HG02678 (cell line): ENCODE data around the gene CHKB.
A peak's percentile ranks its signal among the peaks of the same experiment; 100 is the strongest.

ENCODE experiments used
- ATAC-seq: cut with Tn5 transposase; IDR thresholded peaks from one replicate; pipeline ENCODE4 v1.9.1; 2021; ENCODE audit warnings: mild to moderate bottlenecking, moderate library complexity; ENCODE audit not compliant: unreplicated experiment

Gene CHKB

GRCh38 chr22:50575426-50575941 lies 7.2 kb downstream of the CHKB start:
- ATAC-seq, result no peak

- ATAC-seq, result no peak
Observed at GRCh38 chr22:50574383-50574755, 8.3 kb downstream of the CHKB start.

GRCh38 chr22:50573491-50574382 lies 8.9 kb downstream of the CHKB start:
- no peak for ATAC-seq

GRCh38 chr22:50572965-50573364 lies 9.7 kb downstream of the CHKB start:
- no peak for ATAC-seq

GRCh38 chr22:50571264-50572175 lies 11.1 kb downstream of the CHKB start:
- no peak for ATAC-seq

GRCh38 chr22:50570861-50571260 lies 11.8 kb downstream of the CHKB start:
- ATAC-seq, result no peak

GRCh38 chr22:50569896-50570535 lies 12.6 kb downstream of the CHKB start:
- no peak for ATAC-seq

GRCh38 chr22:50569041-50569459 lies 13.6 kb downstream of the CHKB start:
- no peak for ATAC-seq

- no peak for ATAC-seq
Observed at GRCh38 chr22:50568626-50569025, 14.0 kb downstream of the CHKB start.

- no peak for ATAC-seq
Observed at GRCh38 chr22:50567721-50568252, 14.9 kb downstream of the CHKB start.

- ATAC-seq, result no peak
Observed at GRCh38 chr22:50564289-50564688, 18.4 kb downstream of the CHKB start.

- ATAC-seq, result no peak
Observed at GRCh38 chr22:50563413-50564160, 19.1 kb downstream of the CHKB start.

- ATAC-seq, result peak; percentile 95
Observed at GRCh38 chr22:50562523-50563412, 19.9 kb downstream of the CHKB start, which contains the start of gene SYCE3. SYCE3 (minus strand) TSS chr22:50562919; CDS start chr22:50556405, 6,514 bp downstream.

- no peak for ATAC-seq
Observed at GRCh38 chr22:50561401-50562358, 21.0 kb downstream of the CHKB start.

GRCh38 chr22:50560034-50560433 lies 22.6 kb downstream of the CHKB start:
- ATAC-seq, result no peak

- no peak for ATAC-seq
Observed at GRCh38 chr22:50556703-50557102, 25.9 kb downstream of the CHKB start.

- ATAC-seq, result no peak
Observed at GRCh38 chr22:50553310-50553709, 29.3 kb downstream of the CHKB start.
